Measurements from ENCODE around the gene NDFIP1. TPM values are rescaled to one million over a fixed set of nuclear protein-coding genes. Genes with fewer than 3 reads are reported as not detected.

NDFIP1 gene
- total RNA-seq, 6 experiments from 2014 or later = 57.7 to 69.9 (median 63.0) TPM

DNA sequence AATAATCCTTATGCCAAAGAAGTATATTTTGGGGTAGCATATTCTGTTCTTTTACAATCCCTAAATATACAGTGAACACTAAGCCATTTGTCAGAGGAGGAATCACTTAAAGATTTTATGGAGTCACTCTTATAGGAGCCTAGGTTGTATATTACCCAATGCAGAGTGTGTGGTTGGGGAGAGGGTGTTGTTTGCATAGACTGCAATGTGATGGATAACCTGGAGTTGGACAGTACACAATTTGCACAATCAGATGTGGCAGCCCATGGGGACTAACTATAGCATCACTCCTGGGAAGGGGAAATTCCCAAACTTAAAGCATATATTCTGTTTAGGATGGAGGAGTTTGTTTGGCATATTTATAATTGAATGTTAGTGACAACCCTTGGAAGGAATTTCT lies 9.6 kb upstream of the NDFIP1 start:
- Mint-ChIP-seq H3K4me1 (ENCODE audit: low read depth) (peaks cover 14% of the 10 kb centered on the region), H3K36me3 (ENCODE audit: low read depth) (no peaks in the 10 kb centered on the region), H3K4me3 (no peak overlapping the region), H3K9me3 (no peaks in the 10 kb centered on the region), H3K27ac (no peak overlapping the region), H3K27me3 (ENCODE audit: insufficient read depth) (peaks cover 2% of the 10 kb centered on the region; the same call in 1 of the 2 replicates)
- TF ChIP-seq, protein P1, sequence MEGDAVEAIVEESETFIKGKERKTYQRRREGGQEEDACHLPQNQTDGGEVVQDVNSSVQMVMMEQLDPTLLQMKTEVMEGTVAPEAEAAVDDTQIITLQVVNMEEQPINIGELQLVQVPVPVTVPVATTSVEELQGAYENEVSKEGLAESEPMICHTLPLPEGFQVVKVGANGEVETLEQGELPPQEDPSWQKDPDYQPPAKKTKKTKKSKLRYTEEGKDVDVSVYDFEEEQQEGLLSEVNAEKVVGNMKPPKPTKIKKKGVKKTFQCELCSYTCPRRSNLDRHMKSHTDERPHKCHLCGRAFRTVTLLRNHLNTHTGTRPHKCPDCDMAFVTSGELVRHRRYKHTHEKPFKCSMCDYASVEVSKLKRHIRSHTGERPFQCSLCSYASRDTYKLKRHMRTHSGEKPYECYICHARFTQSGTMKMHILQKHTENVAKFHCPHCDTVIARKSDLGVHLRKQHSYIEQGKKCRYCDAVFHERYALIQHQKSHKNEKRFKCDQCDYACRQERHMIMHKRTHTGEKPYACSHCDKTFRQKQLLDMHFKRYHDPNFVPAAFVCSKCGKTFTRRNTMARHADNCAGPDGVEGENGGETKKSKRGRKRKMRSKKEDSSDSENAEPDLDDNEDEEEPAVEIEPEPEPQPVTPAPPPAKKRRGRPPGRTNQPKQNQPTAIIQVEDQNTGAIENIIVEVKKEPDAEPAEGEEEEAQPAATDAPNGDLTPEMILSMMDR (IDR thresholded peaks at IDR 0.05) = no peak
- DNase-seq = no peak

DNA sequence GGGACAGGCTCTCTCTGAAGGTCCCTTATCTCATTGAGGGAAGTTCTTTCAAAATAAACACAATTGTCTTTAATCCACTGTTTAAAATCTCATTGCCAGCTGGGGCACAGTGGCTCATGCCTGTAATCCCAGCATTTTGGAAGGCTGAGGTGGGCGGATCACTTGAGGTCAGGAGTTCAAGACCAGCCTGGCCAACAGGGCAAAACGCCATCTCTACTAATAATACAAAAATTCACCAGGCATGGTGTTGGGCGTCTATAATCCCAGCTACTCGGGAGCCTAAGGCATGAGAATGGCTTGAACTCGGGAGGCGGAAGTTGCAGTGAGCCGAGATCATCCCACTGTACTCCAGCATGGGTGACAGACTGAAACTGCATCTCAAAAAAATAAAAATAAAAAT lies 8.3 kb upstream of the NDFIP1 start:
- Mint-ChIP-seq H3K4me3 (no peak overlapping the region), H3K27me3 (ENCODE audit: insufficient read depth) (peaks cover 2% of the 10 kb centered on the region; the same call in 1 of the 2 replicates), H3K9me3 (no peaks in the 10 kb centered on the region), H3K27ac (no peak overlapping the region), H3K4me1 (ENCODE audit: low read depth) (peaks cover 12% of the 10 kb centered on the region), H3K36me3 (ENCODE audit: low read depth) (no peaks in the 10 kb centered on the region)
- TF ChIP-seq, protein P1 (IDR thresholded peaks at IDR 0.05) = no peak
- DNase-seq = peak; percentile 20

DNA sequence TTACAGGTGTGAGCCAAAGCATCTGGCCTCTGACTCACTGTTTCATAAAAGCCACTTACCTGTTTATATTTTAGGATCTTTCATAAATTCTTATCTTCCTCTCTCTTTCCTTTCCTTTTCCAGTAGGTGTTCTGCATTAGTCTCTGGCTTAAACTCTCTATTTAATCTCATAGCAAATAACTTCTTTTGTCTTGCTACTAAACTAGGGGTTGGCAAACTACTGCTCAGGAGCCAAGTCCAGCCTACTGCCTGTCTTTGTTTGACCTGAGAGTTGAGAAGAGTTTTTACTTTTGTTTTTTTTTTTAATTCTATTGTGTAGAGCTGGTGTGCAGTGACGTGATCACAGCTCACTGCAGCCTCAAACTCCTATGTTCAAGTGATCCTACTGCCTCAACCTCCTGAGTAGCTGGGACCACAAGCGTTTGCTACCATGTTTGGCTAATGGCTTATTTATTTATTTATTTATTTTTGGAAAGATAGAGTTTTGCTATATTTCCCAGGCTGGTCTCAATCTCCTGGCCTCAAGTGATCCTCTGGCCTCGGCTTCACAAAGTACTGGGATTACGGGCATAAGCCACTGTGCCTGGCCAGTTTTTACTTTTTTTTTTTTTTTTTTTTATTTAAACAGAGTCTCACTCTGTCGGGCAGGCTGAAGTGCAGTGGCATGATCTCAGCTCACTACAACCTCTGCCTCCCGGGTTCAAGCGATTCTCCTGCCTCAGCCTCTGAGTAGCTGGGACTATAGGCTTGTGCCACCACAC lies 5.4 kb upstream of the NDFIP1 start:
- Mint-ChIP-seq H3K4me1 (ENCODE audit: low read depth) (peaks cover 4% of the 10 kb centered on the region), H3K27me3 (ENCODE audit: insufficient read depth) (peaks cover 2% of the 10 kb centered on the region; the same call in 1 of the 2 replicates), H3K4me3 (no peak overlapping the region), H3K27ac (no peak overlapping the region), H3K36me3 (ENCODE audit: low read depth) (no peaks in the 10 kb centered on the region), H3K9me3 (no peaks in the 10 kb centered on the region)
- TF ChIP-seq, protein P1 (IDR thresholded peaks at IDR 0.05) = no peak
- no peak for DNase-seq

DNA sequence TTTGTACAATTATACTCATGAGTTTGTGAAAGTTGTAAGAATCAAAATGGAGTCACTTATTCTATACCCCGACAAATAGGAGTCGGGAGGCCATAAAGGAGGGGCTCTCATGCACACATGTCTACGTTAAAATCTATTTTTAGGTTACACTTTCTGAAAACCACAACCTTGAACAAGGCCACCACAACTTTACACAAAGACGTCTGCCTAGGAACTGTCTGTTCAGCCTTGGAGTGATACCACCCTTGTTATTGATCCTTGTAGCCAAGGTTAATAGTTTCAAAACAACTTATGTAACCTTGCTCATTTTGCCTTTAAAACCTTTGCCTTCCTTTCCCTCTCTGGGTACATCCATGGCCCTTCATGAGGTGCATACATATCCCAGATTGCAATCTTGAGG lies 4.1 kb upstream of the NDFIP1 start:
- H3K27ac Mint-ChIP-seq = no peak overlapping the region
- no peaks in the 10 kb centered on the region for H3K9me3 Mint-ChIP-seq
- H3K4me3 Mint-ChIP-seq = no peak overlapping the region
- H3K27me3 Mint-ChIP-seq (ENCODE audit: insufficient read depth) = peaks cover 2% of the 10 kb centered on the region; the same call in 1 of the 2 replicates
- DNase-seq = no peak
- H3K4me1 Mint-ChIP-seq (ENCODE audit: low read depth) = peaks cover 7% of the 10 kb centered on the region
- TF ChIP-seq, protein P1 (IDR thresholded peaks at IDR 0.05) = no peak
- no peaks in the 10 kb centered on the region for H3K36me3 Mint-ChIP-seq (ENCODE audit: low read depth)

DNA sequence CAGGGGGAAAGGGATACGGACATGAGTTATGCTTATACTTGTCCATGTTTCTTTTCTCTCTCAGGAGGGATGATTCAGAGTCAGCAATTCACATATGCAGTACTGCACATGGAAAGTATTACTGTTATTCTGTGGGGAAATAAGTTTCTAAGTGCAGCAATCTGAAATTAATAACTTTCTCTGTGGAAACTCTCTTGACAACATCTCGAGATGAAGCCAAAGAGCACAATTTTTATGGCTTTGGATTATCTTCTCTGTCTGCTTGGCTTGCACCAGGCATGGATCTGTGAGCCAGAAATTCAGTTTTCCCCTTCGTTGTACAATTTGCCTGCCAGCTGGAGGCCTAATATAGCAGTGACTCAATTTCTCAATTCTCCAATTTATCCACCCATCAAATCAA lies 2.5 kb upstream of the NDFIP1 start:
- TF ChIP-seq, protein P1 (IDR thresholded peaks at IDR 0.05) = no peak
- Mint-ChIP-seq H3K4me1 (ENCODE audit: low read depth) (peaks cover 19% of the 10 kb centered on the region), H3K9me3 (no peaks in the 10 kb centered on the region), H3K27ac (no peak overlapping the region), H3K27me3 (ENCODE audit: insufficient read depth) (peaks cover under 1% of the 10 kb centered on the region; the same call in 1 of the 2 replicates), H3K36me3 (ENCODE audit: low read depth) (no peaks in the 10 kb centered on the region), H3K4me3 (no peak overlapping the region)
- no peak for DNase-seq
